ENCODE measurements around the gene RPL13. TPM values are rescaled to one million over a fixed set of nuclear protein-coding genes. Genes with fewer than 3 reads are reported as not detected.
"Not testable (repeated sequence)": the region's sequence is repeated elsewhere in the genome, so short reads cannot be mapped to it uniquely, and the experiment has no call there.

RPL13 gene
- total RNA-seq, 1 donor from 2014 or later: 882 TPM

- DNase-seq (ENCODE audit: low spot score): no peak
- intact Hi-C loops (cut with DNase I): no loop called here
Measured at GRCh38 chr16:89574681-89575246, 14.3 kb downstream of the RPL13 start.

GRCh38 chr16:89575247-89576152 lies 15.0 kb downstream of the RPL13 start, which contains the start of gene CPNE7:
Gene CPNE7, plus strand, starts transcription at chr16:89575758. Its CDS starts 140 bp downstream, at chr16:89575898.
- no peak for DNase-seq (ENCODE audit: low spot score)
- intact Hi-C loops (cut with DNase I): no loop called here

- intact Hi-C loops (cut with DNase I): no loop called here
- DNase-seq (ENCODE audit: low spot score): no peak
Measured at GRCh38 chr16:89576153-89577054, 15.9 kb downstream of the RPL13 start.

- intact Hi-C loops (cut with DNase I): no loop called here
- no peak for DNase-seq (ENCODE audit: low spot score)
Measured at GRCh38 chr16:89577055-89577759, 16.7 kb downstream of the RPL13 start.

GRCh38 chr16:89579351-89579750 lies 18.9 kb downstream of the RPL13 start:
- intact Hi-C loops (cut with DNase I): no loop called here
- no peak for DNase-seq (ENCODE audit: low spot score)

- intact Hi-C loops (cut with DNase I): no loop called here
- DNase-seq (ENCODE audit: low spot score): no peak
Measured at GRCh38 chr16:89581045-89581695, 20.7 kb downstream of the RPL13 start.

GRCh38 chr16:89581861-89582563 lies 21.5 kb downstream of the RPL13 start:
- intact Hi-C loops (cut with DNase I): no loop called here
- DNase-seq (ENCODE audit: low spot score): no peak

GRCh38 chr16:89582614-89583196 lies 22.2 kb downstream of the RPL13 start:
- intact Hi-C loops (cut with DNase I): no loop called here
- DNase-seq (ENCODE audit: low spot score): no peak

- DNase-seq (ENCODE audit: low spot score): no peak
- intact Hi-C loops (cut with DNase I): no loop called here
Measured at GRCh38 chr16:89583197-89583894, 22.9 kb downstream of the RPL13 start.

GRCh38 chr16:89583895-89584644 lies 23.6 kb downstream of the RPL13 start:
- intact Hi-C loops (cut with DNase I): no loop called here
- no peak for DNase-seq (ENCODE audit: low spot score)

- no peak for DNase-seq (ENCODE audit: low spot score)
Measured at GRCh38 chr16:89584768-89585549, 24.5 kb downstream of the RPL13 start.

GRCh38 chr16:89586218-89586617 lies 25.7 kb downstream of the RPL13 start:
- intact Hi-C loops (cut with DNase I): no loop called here
- DNase-seq (ENCODE audit: low spot score): no peak

More at GRCh38 chr16:89584768-89585549, 24.5 kb downstream of the RPL13 start:
- intact Hi-C loops (cut with DNase I): no loop called here

- intact Hi-C loops (cut with DNase I): no loop called here
- no peak for DNase-seq (ENCODE audit: low spot score)
Measured at GRCh38 chr16:89586853-89587252, 26.4 kb downstream of the RPL13 start.

- intact Hi-C loops (cut with DNase I); DNase-seq (ENCODE audit: low spot score): not testable (repeated sequence)
Measured at GRCh38 chr16:89587676-89588075, 27.2 kb downstream of the RPL13 start.

GRCh38 chr16:89588413-89589109 lies 28.1 kb downstream of the RPL13 start:
- no peak for DNase-seq (ENCODE audit: low spot score)
- intact Hi-C loops (cut with DNase I): no loop called here
